Activated CD4-positive, alpha-beta T cell treated with anti-CD3 and anti-CD28 coated beads, Interleukin-2, amount 50 U/mL, for 24 hours (primary cell): Measurements from ENCODE around the gene ASIC3.

ENCODE experiments used
- DNase-seq, 2 donors: peaks; one replicate each; pipeline ENCODE4 v3.0.0-alpha.2; 2020; ENCODE audit warnings: low read depth in 1 of 2, low spot score in 1 of 2

ASIC3 gene

DNA sequence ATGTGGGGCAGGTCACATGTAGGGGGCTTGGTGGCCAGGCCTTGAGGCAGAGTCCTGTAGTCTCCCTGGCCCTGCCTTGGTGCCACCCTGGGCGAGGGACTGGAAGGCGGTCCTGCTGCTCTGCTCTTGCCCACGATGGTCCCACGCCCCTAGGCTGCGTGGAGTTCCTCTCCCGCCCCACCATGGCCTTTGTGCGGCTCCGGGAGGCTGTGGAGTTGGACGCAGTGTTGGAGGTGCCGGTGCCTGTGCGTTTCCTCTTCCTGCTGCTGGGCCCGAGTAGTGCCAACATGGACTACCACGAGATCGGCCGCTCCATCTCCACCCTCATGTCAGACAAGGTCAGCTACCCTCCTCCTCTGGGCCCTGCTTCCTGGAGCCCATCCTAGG lies 22.2 kb downstream of the ASIC3 start:
- DNase-seq, result no peak

GRCh38 chr7:151071032-151071866 lies 22.9 kb downstream of the ASIC3 start:
- DNase-seq, result no peak

GRCh38 chr7:151073990-151074389 lies 25.7 kb downstream of the ASIC3 start:
- no peak for DNase-seq

DNA sequence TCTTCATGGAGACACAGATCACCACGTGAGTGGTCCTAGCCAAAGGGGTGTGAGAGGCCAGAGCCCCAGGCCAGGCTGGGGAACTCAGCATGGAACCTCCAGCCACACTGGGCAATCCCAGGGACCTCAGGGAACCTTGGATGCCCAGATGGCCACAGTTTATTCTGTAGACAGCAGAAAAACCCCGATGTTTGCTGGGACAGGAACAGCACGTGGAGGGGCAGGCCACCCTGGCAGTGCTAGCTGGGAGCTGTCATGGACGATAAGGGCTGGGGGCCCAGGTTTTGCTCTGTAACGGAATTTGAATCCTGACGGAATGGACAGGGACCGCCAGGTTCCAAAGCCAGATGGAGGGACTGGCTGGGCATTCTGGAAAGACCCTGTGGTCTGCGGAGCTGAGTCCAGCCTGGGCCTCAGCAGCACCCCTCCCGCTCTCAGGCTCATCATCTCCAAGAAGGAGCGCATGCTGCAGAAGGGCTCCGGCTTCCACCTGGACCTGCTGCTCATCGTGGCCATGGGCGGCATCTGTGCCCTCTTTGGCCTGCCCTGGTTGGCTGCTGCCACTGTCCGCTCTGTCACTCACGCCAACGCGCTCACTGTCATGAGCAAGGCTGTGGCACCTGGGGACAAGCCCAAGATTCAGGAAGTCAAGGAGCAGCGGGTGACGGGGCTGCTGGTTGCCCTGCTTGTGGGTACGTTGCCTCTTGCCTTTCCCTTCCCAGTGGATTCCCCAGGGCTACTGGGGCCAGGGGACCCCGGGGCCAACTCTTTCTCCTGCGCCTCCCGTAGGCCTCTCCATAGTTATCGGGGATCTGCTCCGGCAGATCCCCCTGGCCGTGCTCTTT lies 26.7 kb downstream of the ASIC3 start:
- DNase-seq, result no peak

- DNase-seq, result no peak
These were observed 27.3 kb downstream of the ASIC3 start for GRCh38 chr7:151075662-151075971.

GRCh38 chr7:151075978-151076426 lies 27.7 kb downstream of the ASIC3 start:
- no peak for DNase-seq

- no peak for DNase-seq
These were observed 28.8 kb downstream of the ASIC3 start for GRCh38 chr7:151076863-151077704.

DNA sequence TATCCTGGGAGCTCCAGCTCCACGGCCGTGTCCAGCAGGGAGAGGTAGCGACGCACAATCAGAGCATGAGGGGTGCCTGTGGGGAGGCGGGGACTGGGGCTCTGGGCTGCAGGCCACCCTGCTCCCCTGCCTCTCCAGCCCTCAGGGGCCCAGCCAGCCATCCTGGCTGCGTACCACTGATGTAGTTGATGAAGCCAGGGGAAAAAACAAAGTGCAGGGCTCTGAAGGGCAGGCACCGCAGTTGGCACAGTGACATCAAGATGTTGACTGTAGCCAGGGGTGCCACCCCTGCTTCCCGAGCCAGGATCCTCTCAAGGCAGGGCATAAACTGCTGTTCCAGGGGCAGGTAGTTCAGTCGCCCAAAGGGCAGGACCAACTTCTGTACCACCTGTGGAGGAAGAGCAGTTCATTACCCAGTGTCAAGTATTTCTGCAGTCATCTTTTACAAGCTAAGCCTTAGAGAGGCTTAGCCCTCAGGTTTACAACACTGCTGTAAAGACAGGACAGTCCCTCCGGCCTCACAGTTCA lies 29.4 kb downstream of the ASIC3 start:
- DNase-seq, result no peak

GRCh38 chr7:151078233-151079040 lies 30.1 kb downstream of the ASIC3 start:
- no peak for DNase-seq

DNA sequence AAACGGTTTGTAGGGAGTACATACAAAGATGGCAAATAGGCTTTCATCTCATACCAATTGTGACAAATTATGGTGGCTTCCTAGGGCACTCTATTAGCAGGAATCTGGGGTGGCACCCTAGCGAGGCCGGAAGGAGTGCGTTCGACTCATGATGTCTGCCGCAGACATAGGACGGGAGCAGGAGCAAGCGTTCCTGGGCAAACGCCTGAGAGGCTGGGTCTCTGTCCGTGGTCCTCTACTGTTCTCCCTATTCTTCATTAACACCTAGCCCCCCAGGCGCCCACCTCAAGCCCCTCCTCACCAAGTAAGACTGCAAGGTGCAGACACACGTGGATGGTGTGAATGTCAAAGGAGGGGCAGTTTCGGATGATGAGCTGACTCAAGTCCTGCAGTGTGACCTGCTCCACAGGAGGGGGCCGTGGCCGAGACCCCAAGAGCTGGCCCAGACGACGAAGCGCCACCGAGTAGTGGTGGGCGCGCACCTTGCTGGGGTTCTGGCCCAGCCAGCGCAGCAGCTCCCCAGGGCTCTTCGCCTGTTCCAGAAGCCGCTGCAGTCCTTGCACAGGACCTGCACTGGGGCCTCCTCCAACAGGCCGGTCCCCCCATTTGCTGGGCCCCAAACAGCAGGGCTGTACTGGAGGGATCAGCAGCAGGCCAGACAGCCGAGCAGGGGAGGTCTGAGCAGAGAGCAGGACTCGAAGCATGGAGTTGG lies 31.0 kb downstream of the ASIC3 start:
- no peak for DNase-seq

DNA sequence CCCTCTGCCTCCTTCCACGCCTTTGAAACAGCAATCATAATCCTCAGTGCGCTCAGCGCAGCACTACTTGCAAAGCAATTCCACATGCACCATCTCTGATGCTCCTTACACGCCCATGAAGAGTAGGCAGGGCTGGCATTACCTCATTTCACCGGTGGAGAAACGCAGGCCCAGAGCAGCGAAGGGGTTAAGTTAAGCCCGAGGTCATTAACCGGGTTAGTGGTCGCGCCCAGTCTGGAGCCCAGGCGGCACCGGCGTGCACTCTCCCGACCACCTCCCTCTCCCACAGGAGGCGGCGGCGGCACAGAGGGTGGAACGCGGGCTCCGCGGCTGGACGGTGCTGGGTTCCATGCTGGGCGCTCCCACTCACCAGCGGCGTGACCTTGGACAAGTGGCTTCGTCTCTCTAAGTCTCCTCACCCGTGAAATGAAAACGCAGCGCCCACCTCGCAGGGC lies 31.8 kb downstream of the ASIC3 start:
- DNase-seq, result no peak

- DNase-seq, result peak; percentile 69 to 86
These were observed 32.3 kb downstream of the ASIC3 start, which contains the start of gene FASTK for GRCh38 chr7:151080522-151081169. FASTK (minus strand) TSS chr7:151080809; CDS start chr7:151080766, 43 bp downstream.

- no peak for DNase-seq
These were observed 33.1 kb downstream of the ASIC3 start for GRCh38 chr7:151081170-151082101.

DNA sequence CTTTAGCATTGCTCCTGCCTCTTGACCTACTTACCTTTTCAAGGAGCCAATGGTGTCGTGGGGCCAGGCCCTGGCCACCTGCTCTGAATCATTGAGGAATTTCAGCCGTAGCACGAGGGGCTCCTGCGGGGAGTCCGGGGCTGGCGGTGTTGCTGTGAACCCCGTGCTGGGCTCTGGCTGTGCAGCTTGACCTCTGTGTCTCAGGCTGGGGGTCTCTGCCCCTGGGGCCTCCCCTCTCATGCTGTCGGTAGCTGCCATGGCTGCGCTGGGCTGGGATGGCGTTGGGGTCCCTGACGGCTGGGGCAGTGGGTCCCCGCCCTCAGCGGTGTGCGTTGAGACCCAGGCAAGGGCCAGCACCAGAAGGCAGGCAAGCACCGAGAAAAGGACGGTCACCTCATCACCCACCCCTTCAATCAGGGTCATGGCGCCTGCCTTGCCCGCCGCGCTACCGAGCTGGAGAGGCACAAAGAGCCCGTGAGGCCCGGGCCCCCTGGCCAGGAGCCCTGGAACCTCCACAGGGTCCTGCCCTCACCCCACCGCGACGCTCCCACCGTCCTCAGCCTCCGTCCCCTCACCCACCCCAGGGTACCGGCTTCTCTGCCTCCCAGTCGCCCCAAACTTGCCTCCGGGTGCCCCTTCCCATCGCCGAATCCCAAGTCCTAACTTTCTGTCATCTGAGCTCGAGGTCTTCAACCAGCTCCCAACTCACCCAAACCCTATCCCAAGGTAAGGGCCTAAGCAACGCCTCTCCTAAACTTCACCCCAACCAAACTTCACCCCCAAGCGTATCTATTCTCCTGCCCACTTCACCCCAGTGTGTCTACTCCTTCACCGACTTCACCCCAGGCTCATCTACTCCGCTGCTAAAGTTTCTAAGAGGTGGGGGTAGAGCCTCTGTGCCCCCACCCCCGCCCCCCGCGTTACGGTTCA lies 34.1 kb downstream of the ASIC3 start:
- no peak for DNase-seq

- DNase-seq, result peak; percentile 68 to 74
These were observed 34.9 kb downstream of the ASIC3 start, which contains the start of gene TMUB1 for GRCh38 chr7:151083071-151083823. TMUB1 (minus strand) TSS chr7:151083493; CDS start chr7:151082563, 930 bp downstream.

GRCh38 chr7:151083824-151084160 lies 35.5 kb downstream of the ASIC3 start:
- no peak for DNase-seq
